Right lung (tissue), 5 donors: Measurements from ENCODE around the gene STRA6. TPM values are rescaled to one million over a fixed set of nuclear protein-coding genes. Genes with fewer than 3 reads are reported as not detected.

Experiments used
- DNase-seq, 2 donors: peaks; one replicate each; pipeline ENCODE4 v3.0.0-alpha.2; 2013
- polyA plus RNA-seq, 5 donors: library from polyadenylated mRNA; unstranded; fragments of 120-200 nt; gene quantifications; one replicate each; pipeline versions ENCODE4 v1.2.1 to v1.2.3, GENCODE V29; 2013; ENCODE audit warnings: inconsistent platforms in 1 of 5, low replicate concordance in 1 of 5; ENCODE audit not compliant: insufficient read length in 5 of 5, insufficient read depth in 1 of 5

STRA6 gene
- polyA plus RNA-seq, 5 donors = 4.7 to 9.0 (median 6.9) TPM

GRCh38 chr15:74227968-74228722 lies 25.6 kb upstream of the STRA6 start:
- DNase-seq = no peak

GRCh38 chr15:74226761-74227540 lies 24.4 kb upstream of the STRA6 start:
- no peak for DNase-seq

- DNase-seq = no peak
Measured at GRCh38 chr15:74225928-74226327, 23.3 kb upstream of the STRA6 start.

- DNase-seq = no peak
Measured at GRCh38 chr15:74222240-74223119, 19.9 kb upstream of the STRA6 start.

GRCh38 chr15:74221399-74222239 lies 19.0 kb upstream of the STRA6 start:
- DNase-seq = no peak

- no peak for DNase-seq
Measured at GRCh38 chr15:74220475-74221248, 18.1 kb upstream of the STRA6 start.

- DNase-seq = no peak
Measured at GRCh38 chr15:74217907-74218885, 15.6 kb upstream of the STRA6 start.

- DNase-seq = no peak
Measured at GRCh38 chr15:74216949-74217348, 14.4 kb upstream of the STRA6 start.

- no peak for DNase-seq
Measured at GRCh38 chr15:74215958-74216357, 13.4 kb upstream of the STRA6 start.

- no peak for DNase-seq
Measured at GRCh38 chr15:74214324-74215021, 11.9 kb upstream of the STRA6 start.

- no peak for DNase-seq
Measured at GRCh38 chr15:74213858-74214284, 11.3 kb upstream of the STRA6 start.

- no peak for DNase-seq
Measured at GRCh38 chr15:74212494-74212893, 9.9 kb upstream of the STRA6 start.

GRCh38 chr15:74211656-74212055 lies 9.1 kb upstream of the STRA6 start:
- no peak for DNase-seq

- DNase-seq = no peak
Measured at GRCh38 chr15:74210729-74211128, 8.1 kb upstream of the STRA6 start.

GRCh38 chr15:74209997-74210671 lies 7.5 kb upstream of the STRA6 start:
- DNase-seq = peak in 1 of 2 donors; percentile 48

GRCh38 chr15:74209560-74209958 lies 7.0 kb upstream of the STRA6 start:
- DNase-seq = no peak

- DNase-seq = no peak
Measured at GRCh38 chr15:74208901-74209559, 6.4 kb upstream of the STRA6 start.
